Hepatocyte (in vitro differentiated cells): ENCODE results near the gene KCTD10.

Source experiments
- EZH2 ChIP-seq: fragments of 200-600 bp; sonication (generic); IDR thresholded peaks from 2 replicates; pipeline ENCODE4 v1.6.1; 2016; ENCODE audit warnings: antibody characterized with exemption, mild to moderate bottlenecking, borderline replicate concordance
- EZH2phosphoT487 ChIP-seq: fragments of 200-600 bp; sonication (generic); IDR thresholded peaks from one replicate; pipeline ENCODE4 v1.6.1; 2018; ENCODE audit warnings: antibody characterized with exemption, mild to moderate bottlenecking, low read depth, moderate library complexity; ENCODE audit not compliant: unreplicated experiment, severe bottlenecking
- TF ChIP-seq, protein P1 (sequence below): fragments of 200-600 bp; sonication (generic); IDR thresholded peaks from 2 replicates; pipeline ENCODE4 v1.5.1; 2016; ENCODE audit warnings: antibody characterized with exemption, mild to moderate bottlenecking; ENCODE audit not compliant: poor library complexity

DNA sequence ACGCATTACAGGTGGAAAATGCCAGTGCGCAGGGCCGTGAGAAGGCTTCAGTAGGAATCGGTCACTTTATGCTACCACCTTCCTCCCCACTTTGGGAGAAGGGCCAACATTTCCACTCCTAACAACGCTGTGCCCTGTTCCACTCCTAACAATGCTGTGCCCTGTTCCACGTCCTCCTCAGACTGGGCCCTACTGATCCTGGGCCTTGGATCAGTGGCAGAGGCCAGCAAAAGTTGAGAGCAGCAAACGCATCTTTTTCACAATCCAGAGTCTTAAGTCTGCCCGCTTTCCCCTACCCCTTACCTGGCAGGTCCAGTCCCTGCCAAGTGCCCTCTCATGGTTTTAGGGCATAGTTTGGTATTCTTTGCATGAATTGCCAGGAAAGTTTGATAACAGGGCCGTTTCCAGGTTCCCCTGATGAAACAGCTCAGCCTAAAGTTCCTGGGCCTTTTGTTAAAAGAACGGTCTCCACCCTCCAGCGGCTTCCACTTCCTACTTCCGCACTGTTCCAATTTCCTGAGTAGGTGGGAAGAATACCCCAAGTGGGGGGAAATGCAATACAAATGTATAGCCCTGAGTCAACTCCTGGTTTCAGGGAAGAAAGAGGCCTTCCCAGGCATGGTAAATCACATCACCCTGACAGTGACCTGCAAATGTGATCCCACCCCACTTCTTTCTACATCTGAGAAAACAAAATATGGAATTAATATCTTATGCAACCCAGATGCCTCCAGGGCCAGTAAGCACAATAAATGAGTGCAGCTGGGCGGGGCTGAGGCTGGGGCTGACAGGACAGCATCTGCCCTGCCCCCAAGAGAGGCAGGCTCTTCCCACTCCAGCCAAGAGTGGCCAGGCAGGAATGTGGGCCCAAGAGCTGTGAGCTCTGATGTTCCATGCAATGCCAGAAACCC lies 15.0 kb downstream of the KCTD10 start:
- TF ChIP-seq, protein P1, sequence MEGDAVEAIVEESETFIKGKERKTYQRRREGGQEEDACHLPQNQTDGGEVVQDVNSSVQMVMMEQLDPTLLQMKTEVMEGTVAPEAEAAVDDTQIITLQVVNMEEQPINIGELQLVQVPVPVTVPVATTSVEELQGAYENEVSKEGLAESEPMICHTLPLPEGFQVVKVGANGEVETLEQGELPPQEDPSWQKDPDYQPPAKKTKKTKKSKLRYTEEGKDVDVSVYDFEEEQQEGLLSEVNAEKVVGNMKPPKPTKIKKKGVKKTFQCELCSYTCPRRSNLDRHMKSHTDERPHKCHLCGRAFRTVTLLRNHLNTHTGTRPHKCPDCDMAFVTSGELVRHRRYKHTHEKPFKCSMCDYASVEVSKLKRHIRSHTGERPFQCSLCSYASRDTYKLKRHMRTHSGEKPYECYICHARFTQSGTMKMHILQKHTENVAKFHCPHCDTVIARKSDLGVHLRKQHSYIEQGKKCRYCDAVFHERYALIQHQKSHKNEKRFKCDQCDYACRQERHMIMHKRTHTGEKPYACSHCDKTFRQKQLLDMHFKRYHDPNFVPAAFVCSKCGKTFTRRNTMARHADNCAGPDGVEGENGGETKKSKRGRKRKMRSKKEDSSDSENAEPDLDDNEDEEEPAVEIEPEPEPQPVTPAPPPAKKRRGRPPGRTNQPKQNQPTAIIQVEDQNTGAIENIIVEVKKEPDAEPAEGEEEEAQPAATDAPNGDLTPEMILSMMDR: no peak
- TF ChIP-seq EZH2 (no peak), EZH2phosphoT487 (no peak)
